ENCODE measurements around the gene TLE3.

Gene TLE3

DNA sequence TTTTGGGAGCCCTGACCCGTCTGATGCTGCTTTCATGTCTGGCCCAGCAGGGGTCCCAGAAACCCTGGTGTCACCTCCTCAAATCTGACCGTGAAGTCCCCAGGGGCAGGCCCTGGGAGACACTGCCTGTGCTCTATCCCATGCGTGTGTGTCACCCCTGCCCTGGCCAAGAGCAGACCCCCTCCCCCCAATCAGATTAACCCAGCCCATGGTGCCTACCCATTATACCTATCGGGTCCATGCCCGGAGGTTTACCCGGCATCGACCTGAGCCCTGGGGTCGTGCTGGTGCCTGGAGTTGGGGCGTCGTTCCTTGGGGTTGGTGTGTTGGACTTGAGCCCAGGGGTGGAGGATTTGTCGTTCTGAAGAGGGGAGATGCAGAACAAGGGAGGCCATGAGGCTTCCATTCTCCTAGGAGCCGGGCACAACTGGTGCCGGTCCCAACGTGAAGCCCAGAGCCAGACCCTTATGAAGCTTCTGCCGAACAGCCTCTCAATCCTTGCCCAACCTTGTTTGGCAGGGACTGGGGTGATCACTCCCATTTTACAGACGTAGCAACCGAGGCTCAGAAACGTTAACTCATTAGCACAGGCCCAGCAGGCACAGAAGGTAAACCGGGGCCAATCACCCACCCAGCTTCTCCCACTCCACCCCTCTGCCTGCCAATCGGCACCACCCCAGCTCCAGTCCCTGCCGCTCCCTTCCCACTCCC is 39.6 kb downstream of the TLE3 start:
- Histone ChIP-seq H3K4me1 (ENCODE audit: control insufficient read depth in 2 of 2, insufficient read depth in 2 of 2, low read length in 2 of 2) (peaks cover 5 to 6% of the 10 kb centered on the region in 2 donors), H3K36me3 (ENCODE audit: control insufficient read depth in 2 of 2, insufficient read depth in 2 of 2, low read length in 2 of 2) (peaks cover 75 to 92% of the 10 kb centered on the region in 2 donors), H3K9ac (ENCODE audit: low read depth in 1 of 2, low read length in 2 of 2) (no peak overlapping the region), H3K9me3 (ENCODE audit: control insufficient read depth in 2 of 2, low read length in 2 of 2) (no peaks in the 10 kb centered on the region), H3K27me3 (ENCODE audit: control insufficient read depth in 2 of 2, insufficient read depth in 2 of 2, low read length in 2 of 2) (no peaks in the 10 kb centered on the region), H3K27ac (ENCODE audit: low read depth in 2 of 2, low read length in 2 of 2) (no peak overlapping the region), H3K4me3 (ENCODE audit: low read length in 2 of 2) (no peak overlapping the region)

DNA sequence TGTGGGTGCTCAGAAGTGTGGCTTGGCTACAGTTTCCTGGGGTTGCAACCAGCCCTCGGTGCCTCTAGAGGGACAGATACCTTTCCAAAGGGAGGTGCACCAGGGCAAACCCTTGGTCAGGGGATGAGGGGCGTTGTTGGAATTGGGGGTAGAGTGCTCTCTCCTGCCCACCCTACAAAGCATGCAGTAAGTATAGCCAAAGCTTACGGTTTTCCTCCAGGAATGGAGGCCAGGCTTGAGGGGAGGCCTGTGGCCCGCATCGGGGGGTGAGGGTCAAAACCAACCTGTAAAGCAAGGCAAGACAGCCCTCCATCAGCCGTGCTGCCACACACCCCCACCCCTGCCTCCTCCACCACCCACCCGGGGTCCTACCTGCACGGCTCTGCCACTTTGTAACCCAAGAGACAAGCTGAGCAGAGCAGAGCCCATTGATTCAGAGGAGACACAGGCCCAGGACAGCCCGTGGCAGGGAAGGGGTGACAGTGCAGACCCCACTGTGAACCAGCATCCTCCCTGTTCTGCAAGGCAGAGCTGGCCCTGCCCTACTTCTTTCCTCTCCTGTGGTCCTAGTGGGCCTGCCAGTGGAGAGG is 41.5 kb downstream of the TLE3 start:
- Histone ChIP-seq H3K4me1 (ENCODE audit: control insufficient read depth in 2 of 2, insufficient read depth in 2 of 2, low read length in 2 of 2) (no peaks in the 10 kb centered on the region), H3K36me3 (ENCODE audit: control insufficient read depth in 2 of 2, insufficient read depth in 2 of 2, low read length in 2 of 2) (peaks cover 86 to 94% of the 10 kb centered on the region in 2 donors), H3K9me3 (ENCODE audit: control insufficient read depth in 2 of 2, low read length in 2 of 2) (no peaks in the 10 kb centered on the region), H3K27ac (ENCODE audit: low read depth in 2 of 2, low read length in 2 of 2) (no peak overlapping the region), H3K9ac (ENCODE audit: low read depth in 1 of 2, low read length in 2 of 2) (no peak overlapping the region), H3K27me3 (ENCODE audit: control insufficient read depth in 2 of 2, insufficient read depth in 2 of 2, low read length in 2 of 2) (no peaks in the 10 kb centered on the region), H3K4me3 (ENCODE audit: low read length in 2 of 2) (no peak overlapping the region)

DNA sequence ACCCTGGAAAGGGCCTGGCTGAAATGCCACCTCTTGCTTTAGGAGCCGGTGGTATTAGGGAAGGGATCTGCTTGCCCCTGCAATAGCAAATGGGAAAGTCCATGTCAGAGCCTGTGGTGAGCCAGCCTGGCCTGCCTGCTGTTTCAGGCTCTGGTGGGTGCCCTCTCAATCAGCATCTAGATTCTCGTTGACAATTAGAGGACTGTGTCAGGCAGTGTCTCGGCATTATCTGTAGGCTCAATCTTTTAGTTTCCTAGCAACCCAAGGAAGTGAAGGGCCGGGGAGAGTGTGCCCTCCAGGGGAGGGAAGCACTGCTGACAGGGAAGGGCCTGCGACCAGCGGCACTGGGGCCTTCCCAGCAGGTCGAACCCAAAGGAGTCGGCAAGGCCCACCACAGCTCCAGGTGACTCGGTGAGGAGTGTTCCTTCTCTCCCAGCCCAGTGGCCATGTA is 42.1 kb downstream of the TLE3 start:
- Histone ChIP-seq H3K9me3 (ENCODE audit: control insufficient read depth in 2 of 2, low read length in 2 of 2) (no peaks in the 10 kb centered on the region), H3K9ac (ENCODE audit: low read depth in 1 of 2, low read length in 2 of 2) (no peak overlapping the region), H3K27me3 (ENCODE audit: control insufficient read depth in 2 of 2, insufficient read depth in 2 of 2, low read length in 2 of 2) (no peaks in the 10 kb centered on the region), H3K4me1 (ENCODE audit: control insufficient read depth in 2 of 2, insufficient read depth in 2 of 2, low read length in 2 of 2) (no peaks in the 10 kb centered on the region), H3K4me3 (ENCODE audit: low read length in 2 of 2) (no peak overlapping the region), H3K36me3 (ENCODE audit: control insufficient read depth in 2 of 2, insufficient read depth in 2 of 2, low read length in 2 of 2) (peaks cover 86 to 94% of the 10 kb centered on the region in 2 donors), H3K27ac (ENCODE audit: low read depth in 2 of 2, low read length in 2 of 2) (no peak overlapping the region)

- Histone ChIP-seq H3K4me3 (ENCODE audit: low read length in 2 of 2) (no peak overlapping the region), H3K4me1 (ENCODE audit: control insufficient read depth in 2 of 2, insufficient read depth in 2 of 2, low read length in 2 of 2) (no peaks in the 10 kb centered on the region), H3K9ac (ENCODE audit: low read depth in 1 of 2, low read length in 2 of 2) (no peak overlapping the region), H3K9me3 (ENCODE audit: control insufficient read depth in 2 of 2, low read length in 2 of 2) (no peaks in the 10 kb centered on the region), H3K27ac (ENCODE audit: low read depth in 2 of 2, low read length in 2 of 2) (no peak overlapping the region), H3K27me3 (ENCODE audit: control insufficient read depth in 2 of 2, insufficient read depth in 2 of 2, low read length in 2 of 2) (no peaks in the 10 kb centered on the region), H3K36me3 (ENCODE audit: control insufficient read depth in 2 of 2, insufficient read depth in 2 of 2, low read length in 2 of 2) (peaks cover 85 to 94% of the 10 kb centered on the region in 2 donors)
Observed at GRCh38 chr15:70054884-70055387, 42.8 kb downstream of the TLE3 start.

DNA sequence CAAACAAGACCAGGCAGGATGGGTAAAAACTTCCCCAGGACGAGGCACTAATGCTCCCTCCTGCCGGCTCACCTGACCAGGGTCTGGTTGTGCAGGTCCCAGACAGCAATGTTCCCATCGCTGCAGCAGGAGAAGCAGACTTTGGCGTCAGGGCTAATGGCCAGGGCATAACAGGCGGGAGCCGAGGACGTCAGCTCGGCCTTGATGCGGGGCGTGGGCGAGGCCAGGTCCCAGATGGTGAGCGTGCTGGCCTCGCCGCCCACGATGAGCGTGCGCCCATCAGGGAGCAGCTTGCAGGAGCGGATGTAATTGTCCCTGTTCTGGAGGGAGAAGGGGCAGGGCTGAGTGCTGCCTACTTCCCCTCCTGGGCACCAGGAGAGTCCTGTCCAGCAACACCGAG is 43.4 kb downstream of the TLE3 start:
- Histone ChIP-seq H3K4me1 (ENCODE audit: control insufficient read depth in 2 of 2, insufficient read depth in 2 of 2, low read length in 2 of 2) (no peaks in the 10 kb centered on the region), H3K36me3 (ENCODE audit: control insufficient read depth in 2 of 2, insufficient read depth in 2 of 2, low read length in 2 of 2) (peaks cover 85 to 94% of the 10 kb centered on the region in 2 donors), H3K9ac (ENCODE audit: low read depth in 1 of 2, low read length in 2 of 2) (no peak overlapping the region), H3K4me3 (ENCODE audit: low read length in 2 of 2) (no peak overlapping the region), H3K27ac (ENCODE audit: low read depth in 2 of 2, low read length in 2 of 2) (no peak overlapping the region), H3K9me3 (ENCODE audit: control insufficient read depth in 2 of 2, low read length in 2 of 2) (no peaks in the 10 kb centered on the region), H3K27me3 (ENCODE audit: control insufficient read depth in 2 of 2, insufficient read depth in 2 of 2, low read length in 2 of 2) (no peaks in the 10 kb centered on the region)

DNA sequence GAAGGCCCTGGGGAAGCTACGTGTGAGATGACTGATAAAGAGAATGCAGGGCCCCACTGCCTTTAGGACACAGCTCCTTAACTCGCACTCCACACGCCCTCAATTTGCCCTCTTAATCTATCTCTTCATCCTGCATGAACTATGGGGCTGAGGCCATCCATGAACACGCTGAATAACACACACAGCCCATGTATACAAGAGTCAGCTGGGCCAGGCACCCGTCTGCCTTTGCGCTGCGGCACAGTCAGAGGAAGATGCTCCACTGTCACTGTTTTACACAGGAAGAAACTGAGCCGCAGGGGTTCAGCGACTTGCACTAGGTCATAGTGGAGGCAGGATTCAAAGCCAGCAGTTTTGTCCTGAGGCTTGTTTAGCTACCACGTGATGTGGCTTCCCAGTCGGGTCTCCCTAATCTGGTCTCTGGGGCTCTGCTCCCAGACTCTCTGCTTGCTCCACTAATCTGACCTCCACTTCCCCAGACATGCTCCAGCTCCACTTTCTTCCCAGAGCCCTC is 43.9 kb downstream of the TLE3 start:
- Histone ChIP-seq H3K9ac (ENCODE audit: low read depth in 1 of 2, low read length in 2 of 2) (no peak overlapping the region), H3K4me1 (ENCODE audit: control insufficient read depth in 2 of 2, insufficient read depth in 2 of 2, low read length in 2 of 2) (no peaks in the 10 kb centered on the region), H3K9me3 (ENCODE audit: control insufficient read depth in 2 of 2, low read length in 2 of 2) (no peaks in the 10 kb centered on the region), H3K27ac (ENCODE audit: low read depth in 2 of 2, low read length in 2 of 2) (no peak overlapping the region), H3K4me3 (ENCODE audit: low read length in 2 of 2) (no peak overlapping the region), H3K27me3 (ENCODE audit: control insufficient read depth in 2 of 2, insufficient read depth in 2 of 2, low read length in 2 of 2) (no peaks in the 10 kb centered on the region), H3K36me3 (ENCODE audit: control insufficient read depth in 2 of 2, insufficient read depth in 2 of 2, low read length in 2 of 2) (peaks cover 84 to 92% of the 10 kb centered on the region in 2 donors)

DNA sequence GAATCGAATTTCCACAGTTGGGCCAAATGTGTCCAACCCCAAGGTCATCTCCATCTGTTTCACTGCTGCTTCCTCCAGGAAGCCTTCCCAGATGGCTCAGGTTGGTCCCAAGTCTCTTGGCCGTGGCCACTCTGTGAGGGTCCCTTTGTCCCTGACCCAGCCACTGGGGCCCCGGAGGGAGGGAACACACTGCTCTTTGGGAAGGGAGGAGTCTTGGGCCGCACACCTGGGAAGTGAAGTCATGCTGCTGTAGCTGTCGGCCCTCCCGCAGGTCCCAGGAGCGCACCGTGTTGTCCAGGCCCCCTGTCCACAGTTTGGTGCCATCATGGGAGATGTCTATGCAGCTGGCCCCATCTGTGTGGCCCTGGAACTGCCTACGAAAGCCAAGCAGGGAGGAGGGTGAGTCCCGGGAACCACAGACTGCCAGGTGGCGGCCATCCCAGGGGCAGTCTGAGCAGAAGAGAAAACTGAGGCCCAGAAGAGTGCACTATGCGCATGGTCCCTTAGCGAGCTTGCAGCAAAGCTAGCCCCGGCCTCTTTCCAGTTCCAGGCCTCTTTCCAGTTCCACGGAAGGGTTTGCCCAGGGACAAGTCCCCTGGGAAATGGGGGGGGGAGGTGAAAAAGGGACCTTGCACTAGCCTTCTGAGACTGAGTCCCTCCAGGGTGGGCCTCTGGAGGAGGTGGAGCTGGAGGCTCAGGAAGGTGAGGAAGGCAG is 44.6 kb downstream of the TLE3 start:
- Histone ChIP-seq H3K9me3 (ENCODE audit: control insufficient read depth in 2 of 2, low read length in 2 of 2) (no peaks in the 10 kb centered on the region), H3K27ac (ENCODE audit: low read depth in 2 of 2, low read length in 2 of 2) (no peak overlapping the region), H3K9ac (ENCODE audit: low read depth in 1 of 2, low read length in 2 of 2) (no peak overlapping the region), H3K4me1 (ENCODE audit: control insufficient read depth in 2 of 2, insufficient read depth in 2 of 2, low read length in 2 of 2) (no peaks in the 10 kb centered on the region), H3K4me3 (ENCODE audit: low read length in 2 of 2) (no peak overlapping the region), H3K27me3 (ENCODE audit: control insufficient read depth in 2 of 2, insufficient read depth in 2 of 2, low read length in 2 of 2) (no peaks in the 10 kb centered on the region), H3K36me3 (ENCODE audit: control insufficient read depth in 2 of 2, insufficient read depth in 2 of 2, low read length in 2 of 2) (peaks cover 79 to 87% of the 10 kb centered on the region in 2 donors)

DNA sequence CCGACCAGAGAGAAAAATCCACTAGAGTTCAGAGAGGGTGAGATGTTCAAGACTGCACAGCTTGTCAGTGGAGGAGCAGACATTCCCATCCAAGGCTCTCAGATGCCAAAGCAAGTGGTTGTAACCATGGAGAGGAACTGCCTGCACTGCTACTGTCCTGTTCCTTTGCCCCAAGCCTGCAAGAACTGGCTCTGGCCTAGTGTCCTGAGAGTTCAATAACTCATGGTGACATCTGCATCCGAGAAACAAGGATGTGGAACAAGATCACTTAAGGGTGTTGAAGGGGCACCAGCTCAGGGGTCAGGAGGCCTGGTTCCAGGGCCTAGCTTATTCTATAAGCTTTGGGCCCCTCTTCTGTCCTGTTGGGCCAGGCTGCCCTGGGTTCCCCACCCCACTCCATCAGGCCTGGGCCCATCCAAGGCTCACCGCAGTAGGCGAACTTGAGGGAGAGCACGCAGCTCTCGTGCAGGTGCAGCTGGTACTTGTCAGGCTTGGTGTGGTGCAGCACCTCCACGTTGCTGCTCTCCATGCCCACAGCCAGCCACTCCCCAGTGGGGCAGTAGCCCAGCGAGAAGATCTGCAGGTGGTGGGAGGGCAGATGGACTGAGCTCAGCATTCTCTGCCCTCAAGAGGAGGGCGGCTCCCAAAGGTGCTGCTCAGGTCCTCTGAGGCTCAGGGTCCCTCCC is 45.6 kb downstream of the TLE3 start:
- H3K27ac ChIP-seq (ENCODE audit: low read depth in 2 of 2, low read length in 2 of 2), result no peak overlapping the region
- no peak overlapping the region for H3K4me3 ChIP-seq (ENCODE audit: low read length in 2 of 2)
- H3K4me1 ChIP-seq (ENCODE audit: control insufficient read depth in 2 of 2, insufficient read depth in 2 of 2, low read length in 2 of 2), result no peaks in the 10 kb centered on the region
- H3K9me3 ChIP-seq (ENCODE audit: control insufficient read depth in 2 of 2, low read length in 2 of 2), result no peaks in the 10 kb centered on the region
- no peak overlapping the region for H3K9ac ChIP-seq (ENCODE audit: low read depth in 1 of 2, low read length in 2 of 2)
- no peaks in the 10 kb centered on the region for H3K27me3 ChIP-seq (ENCODE audit: control insufficient read depth in 2 of 2, insufficient read depth in 2 of 2, low read length in 2 of 2)
- H3K36me3 ChIP-seq (ENCODE audit: control insufficient read depth in 2 of 2, insufficient read depth in 2 of 2, low read length in 2 of 2), result peaks cover 76% of the 10 kb centered on the region in 2 donors

GRCh38 chr15:70050970-70051369 is 46.7 kb downstream of the TLE3 start:
- Histone ChIP-seq H3K9me3 (ENCODE audit: control insufficient read depth in 2 of 2, low read length in 2 of 2) (no peaks in the 10 kb centered on the region), H3K4me1 (ENCODE audit: control insufficient read depth in 2 of 2, insufficient read depth in 2 of 2, low read length in 2 of 2) (no peaks in the 10 kb centered on the region), H3K4me3 (ENCODE audit: low read length in 2 of 2) (no peak overlapping the region), H3K36me3 (ENCODE audit: control insufficient read depth in 2 of 2, insufficient read depth in 2 of 2, low read length in 2 of 2) (peaks cover 68% of the 10 kb centered on the region in 2 donors), H3K27me3 (ENCODE audit: control insufficient read depth in 2 of 2, insufficient read depth in 2 of 2, low read length in 2 of 2) (no peaks in the 10 kb centered on the region), H3K9ac (ENCODE audit: low read depth in 1 of 2, low read length in 2 of 2) (no peak overlapping the region), H3K27ac (ENCODE audit: low read depth in 2 of 2, low read length in 2 of 2) (no peak overlapping the region)

All from mucosa of rectum (tissue), 2 donors.